Small intestine (tissue), 7 donors: ENCODE data around the gene SLC20A1. TPM values are rescaled to one million over a fixed set of nuclear protein-coding genes. Genes with fewer than 3 reads are reported as not detected.
A peak's percentile ranks its signal among the peaks of the same experiment; 100 is the strongest.

ENCODE experiments used
- DNase-seq, 2 donors: peaks; one replicate each; pipeline versions ENCODE4 v3.0.0 to v3.0.0-alpha.2; 2013
- FAIRE-seq: peaks from 2 replicates; lab custom pipeline; 2012; peaks lifted over from hg19 to GRCh38; lab: Jason Lieb, UNC
- H3K27ac ChIP-seq, 3 donors: one replicate each; pipeline ENCODE4 v1.5.1; 2013; ENCODE audit warnings: low read length in 2 of 3, mild to moderate bottlenecking in 2 of 3, control low read depth in 1 of 3, inconsistent platforms in 1 of 3, low read depth in 1 of 3, moderate library complexity in 1 of 3
- H3K27me3 ChIP-seq, 3 donors: one replicate each; pipeline ENCODE4 v1.6.1; 2013; ENCODE audit warnings: low read length in 3 of 3, inconsistent platforms in 1 of 3; ENCODE audit not compliant: control insufficient read depth in 3 of 3, insufficient read depth in 3 of 3
- H3K36me3 ChIP-seq, 3 donors: one replicate each; pipeline ENCODE4 v1.6.1; 2013; ENCODE audit warnings: low read length in 3 of 3, inconsistent platforms in 1 of 3, low read depth in 1 of 3, mild to moderate bottlenecking in 1 of 3, moderate library complexity in 1 of 3; ENCODE audit not compliant: control insufficient read depth in 3 of 3, insufficient read depth in 2 of 3
- H3K4me1 ChIP-seq, 3 donors: one replicate each; pipeline ENCODE4 v1.6.1; 2013; ENCODE audit warnings: low read length in 2 of 3, inconsistent platforms in 1 of 3, low read depth in 1 of 3, mild to moderate bottlenecking in 1 of 3, moderate library complexity in 1 of 3; ENCODE audit not compliant: control insufficient read depth in 3 of 3, insufficient read depth in 2 of 3
- H3K4me3 ChIP-seq, 3 donors: one replicate each; pipeline ENCODE4 v1.5.1; 2013; ENCODE audit warnings: low read length in 3 of 3, control low read depth in 1 of 3, inconsistent platforms in 1 of 3, low read depth in 1 of 3, mild to moderate bottlenecking in 1 of 3, moderate library complexity in 1 of 3
- H3K9me3 ChIP-seq, 2 donors: one replicate each; pipeline ENCODE4 v1.6.1; 2013; ENCODE audit warnings: low read depth in 1 of 2, low read length in 1 of 2; ENCODE audit not compliant: control insufficient read depth in 2 of 2, insufficient read depth in 1 of 2
- WGBS, 3 donors: extraction: QIAGEN DNeasy Blood & Tissue Kit; methylation state at CpG; one replicate each; pipeline ENCODE4 v1.1.7; 2013; 5-methylcytosine and 5-hydroxymethylcytosine counted together
- polyA plus RNA-seq, 4 donors: library from polyadenylated mRNA; stranded (reverse) in 3 of 4; unstranded in 1 of 4; fragments of 200-250 nt in 3 of 4; fragments of 120-200 nt in 1 of 4; gene quantifications; one replicate each; pipeline versions ENCODE4 v1.2.1 to v1.2.3, GENCODE V29; 2013
- donor health status: healthy with polysubstance abuse.
- donor health status: control.
- donor health status: control.
- donor health status: Bipolar disorder and iron deficiency.
- donor health status: healthy.

Gene SLC20A1
- polyA plus RNA-seq, 4 donors: 14.8 to 32.4 (median 25.7) TPM

- Histone ChIP-seq H3K9me3 (no peaks in the 10 kb centered on the region), H3K4me1 (peaks cover 0 to 4% (median 0%) of the 10 kb centered on the region in 3 donors), H3K27me3 (no peaks in the 10 kb centered on the region), H3K27ac (no peak overlapping the region), H3K4me3 (no peak overlapping the region), H3K36me3 (no peaks in the 10 kb centered on the region)
- DNase-seq: no peak
- 90 to 98% (median 91%) methylated on average over 4 to 6 of the region's 6 CpGs for WGBS, 3 donors
- no peak for FAIRE-seq
Measured at GRCh38 chr2:112618383-112618782, 27.4 kb upstream of the SLC20A1 start.

GRCh38 chr2:112621790-112622527 is 23.8 kb upstream of the SLC20A1 start:
- no peaks in the 10 kb centered on the region for H3K36me3 ChIP-seq
- H3K4me1 ChIP-seq: peaks cover 0 to 4% (median 0%) of the 10 kb centered on the region in 3 donors
- DNase-seq (no peak), FAIRE-seq (no peak)
- no peak overlapping the region for H3K27ac ChIP-seq
- no peaks in the 10 kb centered on the region for H3K9me3 ChIP-seq
- WGBS, 3 donors: 85 to 91% (median 86%) methylated on average over 22 of the region's 22 CpGs
- H3K27me3 ChIP-seq: no peaks in the 10 kb centered on the region
- no peak overlapping the region for H3K4me3 ChIP-seq

- peak in 1 of 2 donors; percentile 38 for DNase-seq
Measured at GRCh38 chr2:112622528-112622849, 23.2 kb upstream of the SLC20A1 start.

GRCh38 chr2:112623913-112624777 is 21.6 kb upstream of the SLC20A1 start:
- H3K27me3 ChIP-seq: no peaks in the 10 kb centered on the region
- FAIRE-seq (no peak), DNase-seq (peak in 1 of 2 donors; percentile 55)
- H3K4me1 ChIP-seq: peaks cover 0 to 8% (median 5%) of the 10 kb centered on the region in 3 donors
- WGBS, 3 donors: 69 to 73% (median 73%) methylated on average over 11 of the region's 11 CpGs
- no peaks in the 10 kb centered on the region for H3K36me3 ChIP-seq
- H3K27ac ChIP-seq: no peak overlapping the region
- no peaks in the 10 kb centered on the region for H3K9me3 ChIP-seq
- no peak overlapping the region for H3K4me3 ChIP-seq

More at GRCh38 chr2:112622528-112622849, 23.2 kb upstream of the SLC20A1 start:
- Histone ChIP-seq H3K27ac (no peak overlapping the region), H3K27me3 (no peaks in the 10 kb centered on the region), H3K9me3 (no peaks in the 10 kb centered on the region), H3K36me3 (no peaks in the 10 kb centered on the region), H3K4me1 (peaks cover 0 to 8% (median 0%) of the 10 kb centered on the region in 3 donors), H3K4me3 (no peak overlapping the region)
- WGBS, 3 donors: 11 to 31% (median 29%) methylated on average over 3 of the region's 3 CpGs
- FAIRE-seq: no peak

GRCh38 chr2:112625474-112626114 is 20.1 kb upstream of the SLC20A1 start:
- 74 to 77% (median 77%) methylated on average over 7 of the region's 7 CpGs for WGBS, 3 donors
- DNase-seq (no peak), FAIRE-seq (no peak)
- peaks cover 0 to 8% (median 5%) of the 10 kb centered on the region in 3 donors for H3K4me1 ChIP-seq
- no peaks in the 10 kb centered on the region for H3K9me3 ChIP-seq
- H3K36me3 ChIP-seq: no peaks in the 10 kb centered on the region
- no peak overlapping the region for H3K27ac ChIP-seq
- no peaks in the 10 kb centered on the region for H3K27me3 ChIP-seq
- H3K4me3 ChIP-seq: no peak overlapping the region

GRCh38 chr2:112626604-112627059 is 19.1 kb upstream of the SLC20A1 start:
- Histone ChIP-seq H3K4me3 (no peak overlapping the region), H3K4me1 (peaks cover 0 to 13% (median 5%) of the 10 kb centered on the region in 3 donors), H3K27ac (peak overlapping the region in 1 of 3 donors; percentile 46), H3K36me3 (no peaks in the 10 kb centered on the region), H3K27me3 (no peaks in the 10 kb centered on the region), H3K9me3 (no peaks in the 10 kb centered on the region)
- DNase-seq: peak; percentile 51 to 68
- no peak for FAIRE-seq
- 13 to 19% (median 13%) methylated on average over 7 of the region's 7 CpGs for WGBS, 3 donors

- peak overlapping the region in 1 of 3 donors; percentile 9 for H3K4me3 ChIP-seq
- no peaks in the 10 kb centered on the region for H3K27me3 ChIP-seq
- peaks cover 0 to 17% (median 5%) of the 10 kb centered on the region in 3 donors for H3K4me1 ChIP-seq
- no peaks in the 10 kb centered on the region for H3K36me3 ChIP-seq
- no peak for FAIRE-seq
- peak overlapping the region in 1 of 3 donors; percentile 63 for H3K27ac ChIP-seq
- 61 to 68% (median 63%) methylated on average over 10 of the region's 10 CpGs for WGBS, 3 donors
- no peaks in the 10 kb centered on the region for H3K9me3 ChIP-seq
- DNase-seq: no peak
Measured at GRCh38 chr2:112627060-112628040, 18.4 kb upstream of the SLC20A1 start.
